NCI-H748 (cell line): ENCODE results near the gene SLC22A31.

Experiments
- DNase-seq: peaks from one replicate; lab custom pipeline; 2025; ENCODE audit not compliant: unreplicated experiment; lab: John Stamatoyannopoulos, UW

The SLC22A31 gene

DNA sequence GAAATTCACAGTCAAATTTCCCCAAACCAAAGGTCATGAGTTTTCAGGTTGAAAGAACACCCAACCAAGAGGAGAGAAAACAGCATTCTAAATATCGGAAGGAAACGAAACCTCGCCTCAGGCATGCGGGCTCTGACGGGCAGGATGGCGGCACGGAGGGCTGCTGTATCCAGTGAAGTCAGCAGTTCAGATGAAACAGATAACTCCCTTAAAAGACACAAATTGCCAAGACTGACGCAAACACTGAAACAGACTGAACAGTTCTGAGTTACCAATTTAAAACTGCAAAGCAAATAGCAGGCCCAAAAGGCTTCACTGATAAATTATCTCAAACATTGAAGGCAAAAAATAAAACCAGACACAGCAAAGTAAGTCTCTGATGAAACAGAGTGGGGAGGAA lies 49.4 kb downstream of the SLC22A31 start:
- DNase-seq: no peak

DNA sequence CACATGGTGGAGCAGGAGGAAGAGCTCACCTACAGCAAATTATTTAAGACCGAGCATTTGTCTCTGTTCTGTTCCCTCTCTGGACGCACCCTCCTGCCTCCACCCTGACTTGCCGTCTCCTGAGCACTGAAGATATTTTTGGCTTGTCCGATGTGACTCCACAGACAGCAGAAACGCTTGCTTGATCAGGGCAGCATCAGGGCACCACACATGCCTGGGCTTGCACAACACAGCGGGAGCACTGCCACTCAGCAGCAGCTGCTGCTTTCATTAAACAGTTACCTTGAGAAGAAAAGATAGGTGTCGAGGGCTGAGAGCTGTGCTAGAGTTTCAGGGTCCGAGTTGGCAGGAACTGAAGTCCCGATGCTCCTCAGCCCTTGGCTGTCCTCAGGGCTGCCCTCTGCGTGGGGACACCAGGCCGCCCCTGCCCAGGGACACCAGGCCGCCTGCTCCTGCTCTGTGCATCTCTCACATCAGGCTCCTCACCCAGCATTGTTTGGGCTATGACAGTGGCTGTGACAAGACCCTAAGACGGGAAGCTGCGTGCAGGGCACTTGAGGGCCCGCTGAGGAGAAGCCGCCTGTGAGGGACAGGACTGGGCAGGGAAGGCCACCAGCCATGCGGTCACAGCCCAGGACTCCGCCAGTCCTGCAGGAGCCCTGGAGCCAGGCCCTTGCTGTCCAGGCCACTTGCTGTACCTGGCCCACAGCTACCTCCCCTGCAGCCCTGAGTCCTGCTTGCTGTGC lies 50.1 kb downstream of the SLC22A31 start:
- no peak for DNase-seq

DNA sequence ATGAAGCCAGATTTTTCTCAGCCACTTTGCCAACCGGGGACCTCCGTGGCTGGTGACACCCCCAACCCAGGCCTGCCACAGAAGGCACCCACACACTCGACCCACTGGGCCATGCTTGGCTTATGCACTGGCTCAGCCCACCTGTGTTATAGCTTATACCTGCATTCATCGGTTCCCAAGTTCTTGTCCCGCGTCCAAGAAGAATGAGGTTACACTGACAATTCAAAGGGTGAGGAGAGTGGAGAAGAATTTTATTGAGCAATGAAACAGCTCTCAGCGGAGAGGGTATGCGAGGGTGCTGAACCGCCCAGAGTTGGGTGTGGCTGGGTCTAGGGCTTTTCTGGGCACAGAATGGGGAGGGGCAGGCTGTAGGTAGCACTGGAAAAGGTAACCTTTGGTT lies 51.0 kb downstream of the SLC22A31 start:
- DNase-seq: no peak

DNA sequence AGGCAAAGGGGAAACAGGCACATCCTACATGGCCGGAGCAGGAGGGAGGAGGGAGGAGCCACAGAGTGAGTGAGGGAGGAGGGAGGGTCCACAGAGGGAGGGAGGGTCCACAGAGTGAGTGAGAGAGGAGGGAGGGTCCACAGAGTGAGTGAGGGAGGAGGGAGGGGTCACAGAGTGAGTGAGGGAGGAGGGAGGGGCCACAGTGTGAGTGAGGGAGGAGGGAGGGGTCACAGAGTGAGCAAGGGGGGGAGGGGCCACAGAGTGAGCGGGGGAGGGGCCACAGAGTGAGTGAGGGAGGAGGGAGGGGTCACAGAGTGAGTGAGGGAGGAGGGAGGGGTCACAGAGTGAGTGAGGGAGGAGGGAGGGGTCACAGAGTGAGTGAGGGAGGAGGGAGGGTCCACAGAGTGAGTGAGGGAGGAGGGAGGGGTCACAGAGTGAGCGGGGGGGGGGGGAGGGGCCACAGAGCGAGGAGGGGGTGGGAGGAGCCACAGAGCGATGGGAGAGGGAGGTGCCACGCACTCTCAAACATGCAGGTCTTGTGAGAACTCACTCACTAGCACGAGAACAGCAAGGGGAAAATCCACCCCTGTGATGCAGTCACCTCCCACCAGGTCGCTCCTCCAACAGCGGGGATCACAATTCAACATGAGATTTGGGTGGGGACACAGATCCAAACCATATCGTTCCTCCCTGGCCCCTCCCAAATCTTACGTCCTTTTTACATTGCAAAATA lies 53.1 kb downstream of the SLC22A31 start:
- DNase-seq: no peak

DNA sequence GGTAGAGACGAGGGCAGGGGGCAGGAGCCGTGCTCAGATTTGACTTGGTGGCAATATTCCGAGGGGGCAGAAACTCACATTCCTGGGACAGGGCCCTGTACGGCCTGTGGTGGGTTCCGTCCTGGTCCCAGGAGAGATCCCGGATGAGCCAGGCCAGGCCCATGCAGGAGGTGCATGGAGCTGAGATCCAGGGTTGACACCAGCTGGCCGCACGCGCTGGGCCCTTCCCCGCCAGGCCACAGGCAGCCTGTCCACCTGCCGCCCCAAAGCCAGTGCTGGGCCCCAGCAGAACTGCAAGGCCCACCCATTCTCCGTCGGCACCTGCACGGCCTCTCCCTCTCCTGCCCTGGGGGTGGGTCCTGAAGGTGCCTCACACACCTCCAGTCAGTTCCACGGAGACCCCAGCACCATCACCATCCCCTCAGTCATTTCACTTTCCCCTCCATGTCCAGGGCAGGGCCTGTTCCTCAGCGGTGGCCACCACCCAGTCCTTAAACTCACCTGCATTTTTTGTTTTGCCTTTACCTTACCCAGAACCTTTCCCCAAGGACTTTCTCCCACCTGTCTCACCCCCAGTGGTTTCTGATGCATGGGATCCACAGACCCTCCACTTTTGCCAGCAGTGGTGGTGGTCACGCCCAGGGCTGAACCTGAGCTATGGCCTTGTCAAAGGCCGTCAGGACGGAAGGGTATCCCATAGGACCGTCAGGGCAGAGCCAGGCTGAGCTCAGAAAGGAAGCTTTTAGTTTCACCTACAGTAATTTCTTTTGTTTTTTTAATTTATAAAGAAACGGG lies 53.9 kb downstream of the SLC22A31 start:
- no peak for DNase-seq
